Psoas muscle (tissue), 8 donors: ENCODE results near the gene SLBP. TPM values are rescaled to one million over a fixed set of nuclear protein-coding genes. Genes with fewer than 3 reads are reported as not detected.
A peak's percentile ranks its signal among the peaks of the same experiment; 100 is the strongest.

ENCODE experiments used
- ATAC-seq, 4 donors: fragments of 200-7000 bp; cut with Tn5 transposase; one replicate each; pipeline ENCODE4 v1.9.1; 2020; ENCODE audit warnings: moderate library complexity in 3 of 4, mild to moderate bottlenecking in 2 of 4
- DNase-seq, 2 donors: peaks; one replicate each; pipeline ENCODE4 v3.0.0-alpha.2; 2020
- H3K27ac ChIP-seq: fragments of 200-600 bp; one replicate; pipeline ENCODE4 v1.8.0; 2022
- H3K27me3 ChIP-seq, 3 donors: fragments of 200-600 bp in 1 of 3; one replicate each; pipeline versions ENCODE4 v1.6.1 to v1.8.0; 2013 to 2022; ENCODE audit warnings: low read length in 2 of 3, mild to moderate bottlenecking in 2 of 3, moderate library complexity in 1 of 3; ENCODE audit not compliant: insufficient read depth in 3 of 3
- H3K36me3 ChIP-seq, 2 donors: fragments of 200-600 bp in 1 of 2; one replicate each; pipeline versions ENCODE4 v1.6.1 to v1.8.0; 2013 to 2022; ENCODE audit warnings: low read depth in 1 of 2, mild to moderate bottlenecking in 1 of 2, moderate library complexity in 1 of 2; ENCODE audit not compliant: insufficient read depth in 1 of 2
- H3K4me1 ChIP-seq: fragments of 200-600 bp; one replicate; pipeline ENCODE4 v1.8.0; 2022
- H3K4me3 ChIP-seq: fragments of 200-600 bp; one replicate; pipeline ENCODE4 v1.8.0; 2022; ENCODE audit warnings: mild to moderate bottlenecking
- H3K9me3 ChIP-seq: fragments of 200-600 bp; one replicate; pipeline ENCODE4 v1.8.0; 2022
- WGBS, 3 donors: extraction: QIAGEN DNeasy Blood & Tissue Kit; methylation state at CpG; one replicate each; pipeline versions ENCODE4 v1.1.6 to v1.1.7; 2013; 5-methylcytosine and 5-hydroxymethylcytosine counted together
- intact Hi-C, 2 donors: fragments of 100-400 bp; cut with DNase I; formaldehyde crosslinking; loops; one replicate each; pipeline versions ENCODE4 v1.11.0 to v1.14.2; 2022
- polyA plus RNA-seq, 3 donors: library from polyadenylated mRNA; stranded (reverse); fragments of 200-250 nt; gene quantifications; one replicate each; pipeline ENCODE4 v1.2.3, GENCODE V29; 2013
- total RNA-seq, 4 donors: library from RNA; stranded (reverse); fragmentation: NEBNext Ultra II Directional in 2 of 4; extraction: Animal tissue kit (Norgen Biotek cat#: 25700) in 2 of 4; gene quantifications; one replicate each; pipeline versions ENCODE4 v1.2.1 to v1.2.4, GENCODE V29; 2021 to 2023
- TF ChIP-seq, protein P1 (sequence below): fragments of 200-600 bp; IDR thresholded peaks from one replicate; pipeline ENCODE4 v1.8.0; 2022; ENCODE audit warnings: antibody characterized with exemption
- donor health status: healthy with polysubstance abuse.
- donor health status: DM: no; HTN: no; CAD: no; lungs with moderate emphysema.
- donor health status: Bipolar disorder and iron deficiency.
- donor health status: healthy.
- donor health status: DM: yes; HTN: yes; CAD: no.
- donor health status: DM: no; HTN: no; CAD: no.
- donor health status: DM: no; HTN: no; CAD: no.
- donor health status: DM: yes; HTN: yes; CAD: no.

SLBP gene
- total and polyA plus RNA-seq, 7 donors, result 15.4 to 18.8 (median 16.3) TPM

- peak; percentile 27 to 64 (median 34) for ATAC-seq
- WGBS, 3 donors, result 11 to 16% (median 14%) methylated on average over 13 of the region's 13 CpGs
Measured at GRCh38 chr4:1683261-1683735, 28.8 kb downstream of the SLBP start.

GRCh38 chr4:1682860-1683259 lies 29.3 kb downstream of the SLBP start:
- 83 to 88% (median 86%) methylated on average over 13 of the region's 13 CpGs for WGBS, 3 donors
- Histone ChIP-seq H3K4me1 (peaks cover 10% of the 10 kb centered on the region), H3K4me3 (peak overlapping the region; percentile 85), H3K9me3 (no peaks in the 10 kb centered on the region), H3K36me3 (no peaks in the 10 kb centered on the region), H3K27ac (peak overlapping the region; percentile 84), H3K27me3 (no peaks in the 10 kb centered on the region)
- no peak for DNase-seq
- intact Hi-C loops, result no loop called here
- TF ChIP-seq, protein P1, sequence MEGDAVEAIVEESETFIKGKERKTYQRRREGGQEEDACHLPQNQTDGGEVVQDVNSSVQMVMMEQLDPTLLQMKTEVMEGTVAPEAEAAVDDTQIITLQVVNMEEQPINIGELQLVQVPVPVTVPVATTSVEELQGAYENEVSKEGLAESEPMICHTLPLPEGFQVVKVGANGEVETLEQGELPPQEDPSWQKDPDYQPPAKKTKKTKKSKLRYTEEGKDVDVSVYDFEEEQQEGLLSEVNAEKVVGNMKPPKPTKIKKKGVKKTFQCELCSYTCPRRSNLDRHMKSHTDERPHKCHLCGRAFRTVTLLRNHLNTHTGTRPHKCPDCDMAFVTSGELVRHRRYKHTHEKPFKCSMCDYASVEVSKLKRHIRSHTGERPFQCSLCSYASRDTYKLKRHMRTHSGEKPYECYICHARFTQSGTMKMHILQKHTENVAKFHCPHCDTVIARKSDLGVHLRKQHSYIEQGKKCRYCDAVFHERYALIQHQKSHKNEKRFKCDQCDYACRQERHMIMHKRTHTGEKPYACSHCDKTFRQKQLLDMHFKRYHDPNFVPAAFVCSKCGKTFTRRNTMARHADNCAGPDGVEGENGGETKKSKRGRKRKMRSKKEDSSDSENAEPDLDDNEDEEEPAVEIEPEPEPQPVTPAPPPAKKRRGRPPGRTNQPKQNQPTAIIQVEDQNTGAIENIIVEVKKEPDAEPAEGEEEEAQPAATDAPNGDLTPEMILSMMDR, result no peak
- no peak for ATAC-seq

More at GRCh38 chr4:1683261-1683735, 28.8 kb downstream of the SLBP start:
- peaks cover 10% of the 10 kb centered on the region for H3K4me1 ChIP-seq
- TF ChIP-seq, protein P1, result no peak
- peak; percentile 49 to 72 for DNase-seq
- H3K4me3 ChIP-seq, result peak overlapping the region; percentile 85
- peak overlapping the region; percentile 84 for H3K27ac ChIP-seq
- no peaks in the 10 kb centered on the region for H3K27me3 ChIP-seq
- no peaks in the 10 kb centered on the region for H3K36me3 ChIP-seq
- no peaks in the 10 kb centered on the region for H3K9me3 ChIP-seq
- intact Hi-C loops, result no loop called here

DNA sequence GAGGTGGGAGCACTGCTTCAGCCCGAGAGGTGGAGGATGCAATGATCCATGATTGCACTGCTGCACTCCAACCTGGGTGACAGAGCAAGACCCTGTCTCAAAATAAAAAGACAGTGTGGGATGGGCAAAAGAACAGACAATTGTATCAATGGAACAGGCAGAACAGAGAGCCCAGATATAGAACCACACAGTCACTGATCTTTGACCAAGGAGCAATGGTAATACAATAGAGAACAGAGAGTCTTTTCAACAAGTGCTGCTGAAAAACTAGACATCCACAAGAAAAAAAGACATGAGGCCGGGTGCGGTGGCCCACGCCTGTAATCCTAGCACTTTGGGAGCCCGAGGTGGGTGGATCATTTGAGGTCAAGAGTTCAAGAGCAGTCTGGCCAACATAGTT lies 33.9 kb downstream of the SLBP start:
- Histone ChIP-seq H3K9me3 (no peaks in the 10 kb centered on the region), H3K4me1 (no peaks in the 10 kb centered on the region), H3K27me3 (no peaks in the 10 kb centered on the region), H3K4me3 (no peak overlapping the region), H3K36me3 (no peaks in the 10 kb centered on the region), H3K27ac (no peak overlapping the region)
- DNase-seq (no peak), ATAC-seq (no peak)
- 70 to 85% (median 75%) methylated on average over 5 of the region's 5 CpGs for WGBS, 3 donors
- intact Hi-C loops, result no loop called here
- TF ChIP-seq, protein P1, result no peak

DNA sequence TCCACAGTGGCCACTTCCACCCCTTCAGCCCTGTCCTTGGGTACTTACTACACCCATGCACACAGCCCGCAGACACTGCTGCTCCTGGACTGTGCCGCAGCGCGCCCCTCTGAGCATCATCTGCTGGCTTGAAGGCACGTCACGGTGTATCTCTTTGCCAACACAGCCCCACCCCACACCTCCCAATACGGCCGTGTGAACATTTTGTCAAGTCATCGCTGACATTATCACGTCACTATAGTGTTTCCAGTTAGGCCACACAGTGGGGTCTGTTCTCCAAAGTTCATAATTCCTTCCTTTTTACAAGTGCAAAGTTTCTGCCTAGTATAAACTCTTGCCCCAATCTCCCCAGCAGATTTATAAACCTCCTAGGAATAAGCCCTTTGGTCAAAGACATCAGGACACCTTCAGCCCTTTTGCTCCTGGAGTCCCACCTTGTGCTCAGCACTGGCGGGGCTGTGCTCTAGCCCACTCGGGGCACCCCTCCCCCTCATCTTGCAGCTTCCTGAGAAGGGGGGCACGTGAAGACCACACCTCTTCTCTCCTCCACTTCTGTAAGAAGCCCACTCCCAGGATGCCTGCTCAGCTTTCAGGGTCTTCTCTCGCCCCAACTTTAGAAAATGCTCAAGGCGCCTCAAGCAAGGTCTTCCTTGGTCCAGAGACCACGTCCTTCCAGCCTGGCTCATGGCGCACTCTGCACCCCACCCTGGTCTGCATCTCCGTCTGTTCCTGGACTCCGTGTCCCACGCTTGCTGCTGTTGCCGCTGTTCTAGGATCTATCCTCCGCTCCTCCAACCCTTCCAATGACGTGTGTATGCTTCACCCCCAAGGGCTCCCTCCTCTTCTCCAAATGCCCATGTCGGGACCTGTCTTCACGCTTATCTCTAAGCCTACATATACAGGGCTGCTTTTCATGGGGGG lies 35.3 kb downstream of the SLBP start:
- H3K9me3 ChIP-seq, result no peaks in the 10 kb centered on the region
- DNase-seq (no peak), ATAC-seq (no peak)
- TF ChIP-seq, protein P1, result no peak
- no peaks in the 10 kb centered on the region for H3K36me3 ChIP-seq
- no peak overlapping the region for H3K4me3 ChIP-seq
- 77 to 83% (median 78%) methylated on average over 25 of the region's 25 CpGs for WGBS, 3 donors
- intact Hi-C loops, result no loop called here
- H3K27ac ChIP-seq, result no peak overlapping the region
- H3K27me3 ChIP-seq, result no peaks in the 10 kb centered on the region
- no peaks in the 10 kb centered on the region for H3K4me1 ChIP-seq
